GM18867 (cell line): ENCODE measurements around the gene SOBP.
A peak's percentile ranks its signal among the peaks of the same experiment; 100 is the strongest.

Experiments used
- ATAC-seq: cut with Tn5 transposase; IDR thresholded peaks from one replicate; pipeline ENCODE4 v1.9.1; 2021; ENCODE audit warnings: mild to moderate bottlenecking, moderate library complexity; ENCODE audit not compliant: unreplicated experiment

SOBP gene

DNA sequence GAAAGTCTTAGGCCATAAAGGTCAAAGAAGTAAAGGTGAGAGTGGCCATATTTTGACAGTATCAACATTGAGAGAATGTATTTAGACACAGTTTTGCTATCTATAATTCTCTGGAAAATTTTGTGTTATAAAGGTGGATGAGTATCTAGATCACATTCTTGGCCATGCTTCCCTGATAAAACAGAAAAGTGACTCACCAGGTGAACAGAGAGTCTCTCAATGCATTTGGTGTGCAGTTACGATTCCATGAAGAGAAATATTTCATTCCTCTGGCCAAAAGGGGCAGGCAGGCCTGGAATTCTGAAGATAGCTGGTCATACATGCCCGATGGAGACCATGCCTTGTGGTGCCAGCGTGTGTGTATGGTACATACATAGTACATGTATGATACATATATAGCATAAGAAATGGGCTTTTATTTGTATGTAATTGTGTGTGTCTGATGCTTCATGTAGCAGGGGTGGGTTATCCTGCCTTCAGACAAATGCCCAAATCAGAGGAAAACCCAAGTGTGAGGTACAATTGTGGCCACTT lies 164.0 kb downstream of the SOBP start:
- ATAC-seq = no peak

DNA sequence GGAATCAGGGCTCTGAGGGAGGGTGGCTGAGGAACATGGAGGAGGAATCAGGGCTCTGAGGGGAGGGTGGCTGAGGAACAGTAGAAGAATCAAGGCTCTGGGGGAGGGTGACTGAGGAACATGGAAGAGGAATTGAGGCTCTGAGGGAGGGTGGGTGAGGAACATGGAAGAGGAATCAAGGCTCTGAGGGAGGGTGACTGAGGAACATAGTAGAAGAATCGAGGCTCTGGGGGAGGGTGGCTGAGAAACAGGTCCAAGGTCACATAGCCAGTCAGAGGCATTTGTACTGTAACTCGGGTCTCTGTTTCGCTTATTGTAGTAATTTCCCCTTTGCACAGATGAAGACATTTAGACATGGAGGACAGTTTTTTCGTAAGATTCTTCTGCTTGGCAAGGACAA lies 164.8 kb downstream of the SOBP start:
- no peak for ATAC-seq

DNA sequence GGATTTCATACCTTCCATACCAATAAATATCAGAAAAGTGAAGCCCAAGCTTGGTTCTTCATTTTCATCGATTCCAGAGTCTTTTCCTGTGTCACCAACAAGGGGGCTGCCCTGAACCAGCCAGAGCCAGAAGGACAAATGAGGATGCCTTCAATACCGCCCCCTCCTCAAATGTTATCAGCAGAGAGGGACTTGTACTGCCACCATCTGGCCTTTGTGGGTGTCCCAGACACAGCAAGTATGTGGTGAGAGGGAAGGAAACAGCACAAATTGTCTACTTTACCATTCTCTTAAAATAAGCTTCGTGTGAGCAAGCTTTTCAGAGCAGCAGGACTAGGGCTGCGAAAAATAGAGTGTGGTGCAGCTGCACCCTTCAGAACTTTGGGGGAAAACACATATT lies 165.3 kb downstream of the SOBP start:
- ATAC-seq = no peak

DNA sequence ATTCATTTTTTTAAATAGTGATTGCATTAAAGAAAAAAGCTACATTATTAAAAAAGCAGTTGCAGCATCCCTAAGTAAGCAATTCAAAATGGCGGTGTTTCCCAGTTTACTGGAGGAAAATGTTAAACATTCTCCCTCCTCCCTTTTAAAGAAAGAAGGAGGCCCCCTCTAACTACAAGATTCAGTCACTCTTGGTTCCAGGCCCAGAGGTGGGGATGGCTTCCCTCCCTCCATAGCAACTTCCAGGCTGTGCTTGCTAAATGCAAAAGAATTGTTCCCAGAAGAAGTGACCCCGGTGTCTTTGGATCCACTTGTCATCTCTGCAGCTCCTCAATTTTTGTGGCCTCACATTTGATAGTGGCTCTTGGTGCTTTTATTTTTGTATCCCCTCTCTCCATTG lies 165.9 kb downstream of the SOBP start:
- no peak for ATAC-seq

GRCh38 chr6:107656401-107656800 lies 166.5 kb downstream of the SOBP start:
- no peak for ATAC-seq

GRCh38 chr6:107656883-107657282 lies 167.0 kb downstream of the SOBP start:
- ATAC-seq = no peak

DNA sequence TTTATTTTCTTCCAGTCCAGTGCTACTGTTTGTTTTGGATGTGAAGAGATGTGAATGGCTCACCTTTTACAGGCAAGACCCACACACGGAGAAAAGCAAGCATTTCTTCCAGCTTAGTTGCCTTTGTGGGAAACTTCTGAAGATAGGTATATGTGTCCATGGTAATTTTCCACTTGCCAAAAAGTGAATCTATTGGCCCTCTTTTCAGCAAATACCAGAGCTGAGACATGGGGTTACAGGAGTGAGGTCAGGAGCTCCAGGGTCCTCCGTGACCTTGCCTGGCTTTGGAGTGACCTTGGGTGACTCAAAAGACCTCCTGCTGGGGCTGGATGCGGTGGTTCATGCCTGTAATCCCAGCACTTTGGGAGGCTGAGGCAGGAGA lies 167.4 kb downstream of the SOBP start:
- ATAC-seq = no peak

DNA sequence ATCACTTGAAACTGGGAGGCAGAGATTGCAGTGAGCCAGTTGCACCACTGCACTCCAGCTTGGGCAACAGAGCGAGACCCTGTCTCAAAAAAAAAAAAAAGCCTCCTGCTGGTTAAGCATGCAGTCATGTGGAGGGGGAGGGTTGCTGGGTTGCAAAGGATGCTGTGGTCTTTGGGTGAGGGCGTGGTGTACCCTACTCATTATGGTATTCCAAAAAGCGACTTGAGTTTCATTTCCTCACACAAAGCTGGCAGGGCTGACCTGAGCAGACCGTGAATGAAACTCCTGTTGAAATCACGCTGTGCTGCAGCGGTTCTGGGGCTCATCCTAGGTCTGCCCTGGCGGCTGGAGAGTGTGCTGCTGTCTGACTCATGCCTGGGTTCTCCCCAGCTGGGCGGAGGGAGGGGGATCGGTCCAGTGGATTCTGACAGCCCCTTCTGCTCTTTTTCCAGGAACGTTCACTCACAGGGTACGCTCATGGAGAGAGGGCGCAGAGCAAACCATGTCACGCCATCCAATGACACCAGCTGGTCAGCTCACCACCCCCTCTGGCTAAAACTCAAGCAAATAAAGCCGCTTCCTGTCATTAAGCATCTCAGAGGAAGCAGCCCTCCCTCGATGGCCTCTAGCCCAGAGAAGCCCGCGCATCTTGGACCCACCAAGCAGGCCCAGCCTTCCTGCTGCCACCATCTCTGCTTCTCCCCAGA lies 168.0 kb downstream of the SOBP start:
- peak; percentile 91 for ATAC-seq

DNA sequence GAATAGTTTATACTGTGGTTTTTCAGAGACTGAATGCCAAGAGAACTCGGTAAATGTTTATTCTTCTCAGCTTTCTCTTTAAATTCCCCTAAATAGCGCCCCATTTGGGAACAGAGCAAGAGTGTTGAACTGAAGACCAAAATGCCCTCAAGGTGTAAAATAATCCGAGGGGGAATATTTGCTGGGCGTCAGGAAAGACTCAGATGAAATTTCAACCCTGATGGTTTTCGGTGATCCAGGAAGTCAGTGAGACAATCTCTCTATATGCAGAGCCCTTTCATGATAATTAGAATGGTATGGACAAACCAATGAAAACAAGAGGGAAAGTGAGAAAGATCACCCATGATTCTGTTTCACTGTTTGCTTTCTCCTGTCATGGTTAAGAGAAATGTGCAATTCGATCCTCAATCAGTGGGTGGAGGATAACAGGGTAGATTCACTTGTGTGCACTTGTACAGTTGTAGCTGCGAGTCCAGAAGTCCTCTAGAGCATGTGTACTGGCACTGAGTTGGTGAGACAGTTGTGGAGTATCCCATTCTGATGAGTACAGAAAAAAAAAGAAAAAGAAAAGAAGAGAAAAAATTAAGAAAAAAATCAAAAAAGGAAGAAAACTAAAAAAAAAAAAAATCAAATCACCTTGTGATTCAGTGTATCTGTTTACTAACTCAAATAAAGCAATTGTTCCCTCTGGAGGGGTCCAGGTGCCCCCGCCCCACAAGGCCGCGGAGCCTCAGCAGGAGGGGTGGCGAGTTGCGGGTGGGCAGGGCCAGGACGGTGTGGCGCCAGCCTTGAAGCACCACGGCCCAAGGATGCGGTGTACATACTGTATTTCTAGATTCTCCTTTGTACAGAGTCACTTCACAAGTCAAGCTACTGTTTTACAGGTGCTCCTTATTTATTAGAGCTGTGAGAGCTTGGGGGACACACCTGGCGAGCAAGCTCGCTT lies 169.3 kb downstream of the SOBP start:
- no peak for ATAC-seq

DNA sequence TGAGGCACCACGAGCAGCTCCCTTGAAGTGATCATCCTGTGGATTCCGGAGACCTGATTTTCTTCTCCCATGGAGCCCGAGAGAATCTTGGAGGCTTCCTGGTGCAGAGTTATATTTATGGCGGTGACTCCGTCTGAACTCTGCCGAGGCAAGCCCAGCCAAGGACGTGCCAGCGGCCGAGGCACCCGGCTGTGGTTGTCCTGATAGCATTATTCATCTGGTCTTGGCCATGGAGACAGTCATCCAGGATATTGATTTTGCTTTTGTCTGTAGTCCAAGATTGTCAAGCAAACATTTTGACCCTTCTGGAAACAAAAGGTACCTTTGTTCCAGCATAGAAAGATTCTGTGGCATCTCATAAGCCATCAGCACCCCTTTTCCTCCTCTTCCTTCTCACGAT lies 170.9 kb downstream of the SOBP start:
- no peak for ATAC-seq

DNA sequence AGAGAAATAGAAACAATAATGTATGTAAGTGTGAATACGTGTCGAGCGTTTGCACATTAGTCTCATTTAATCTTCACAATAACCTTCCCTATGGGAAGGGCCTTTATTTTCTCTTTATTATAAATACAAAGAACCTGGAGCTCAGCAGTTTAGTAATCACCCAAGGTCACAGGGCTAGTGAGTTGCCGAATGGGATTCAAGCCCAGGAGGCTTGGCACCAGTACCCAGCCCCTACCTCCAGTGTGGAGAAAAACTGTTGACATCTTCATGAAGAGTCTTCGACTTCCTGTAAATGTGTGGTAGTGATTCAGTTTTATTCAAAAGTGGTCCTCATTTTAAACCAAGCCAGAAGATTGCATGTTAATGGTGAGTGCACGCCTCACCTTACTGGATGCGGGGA lies 171.4 kb downstream of the SOBP start:
- no peak for ATAC-seq

- ATAC-seq = no peak
These were observed 172.4 kb downstream of the SOBP start for GRCh38 chr6:107662333-107662732.

GRCh38 chr6:107663308-107663707 lies 173.4 kb downstream of the SOBP start:
- ATAC-seq = no peak

DNA sequence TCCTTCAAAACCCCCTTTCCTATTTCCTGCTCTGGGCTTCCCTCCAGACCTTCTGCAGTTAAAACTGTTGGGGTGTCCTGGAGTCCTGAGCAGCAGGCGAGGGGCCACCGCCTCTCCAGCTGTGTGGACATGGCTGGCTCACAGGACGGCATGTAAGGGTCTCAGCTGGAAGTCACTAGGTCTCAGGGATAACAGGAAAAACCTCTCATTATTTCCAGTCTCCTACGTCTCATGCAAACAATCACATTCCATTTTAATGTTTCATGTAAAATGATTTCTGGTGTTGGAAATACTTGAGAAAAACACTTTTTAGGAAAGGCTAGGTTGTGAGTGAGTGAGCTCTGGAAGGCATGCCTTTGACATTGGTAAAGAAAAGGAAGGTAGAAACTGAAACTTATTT lies 175.5 kb downstream of the SOBP start:
- no peak for ATAC-seq

DNA sequence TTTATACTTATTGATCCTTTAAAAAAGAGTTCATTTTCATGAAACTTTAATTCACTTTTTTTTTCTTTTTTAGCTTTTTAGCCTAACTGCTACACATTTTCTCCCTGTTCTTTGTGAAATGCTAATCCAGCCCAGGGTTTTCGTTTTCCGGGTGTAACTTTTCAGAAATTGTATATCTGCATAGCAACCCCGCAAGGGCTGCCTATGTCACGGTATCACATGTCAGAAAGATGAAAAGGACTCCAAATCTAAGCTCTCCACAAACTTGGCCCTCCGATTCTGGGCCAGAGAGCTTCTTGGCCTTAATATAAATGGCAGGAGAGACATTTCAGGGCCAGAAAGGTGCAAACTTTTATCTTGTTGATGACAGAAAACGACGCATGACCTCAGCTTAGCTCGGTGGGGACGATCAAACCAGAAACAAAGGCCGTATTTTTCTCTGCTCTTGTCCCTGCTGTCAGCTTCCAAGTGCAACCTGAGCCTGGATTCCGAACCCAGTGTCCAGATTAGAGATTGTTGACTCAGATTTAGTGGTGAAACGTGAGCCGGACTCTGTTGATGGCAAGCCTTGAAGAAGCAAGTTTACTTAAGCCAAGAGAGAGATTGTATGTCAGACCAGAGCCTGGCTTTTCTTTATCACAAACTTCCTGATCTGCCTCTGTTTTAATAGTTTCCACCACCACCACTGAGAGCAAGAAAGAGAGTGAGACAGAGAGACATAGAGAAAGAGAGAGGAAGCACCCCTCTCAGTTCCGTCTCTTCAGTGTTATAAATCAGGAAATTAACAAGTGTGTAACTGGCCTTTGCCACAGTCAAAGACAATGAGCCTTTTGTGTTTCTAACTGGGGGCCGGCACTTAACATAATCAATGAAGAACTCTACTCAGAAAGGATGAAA lies 176.4 kb downstream of the SOBP start:
- ATAC-seq = no peak

- no peak for ATAC-seq
These were observed 177.2 kb downstream of the SOBP start for GRCh38 chr6:107666981-107667601.

- ATAC-seq = no peak
These were observed 177.9 kb downstream of the SOBP start for GRCh38 chr6:107667790-107668189.

GRCh38 chr6:107668743-107669474 lies 179.0 kb downstream of the SOBP start:
- ATAC-seq = peak; percentile 84

GRCh38 chr6:107670792-107671199 lies 180.9 kb downstream of the SOBP start:
- ATAC-seq = no peak

DNA sequence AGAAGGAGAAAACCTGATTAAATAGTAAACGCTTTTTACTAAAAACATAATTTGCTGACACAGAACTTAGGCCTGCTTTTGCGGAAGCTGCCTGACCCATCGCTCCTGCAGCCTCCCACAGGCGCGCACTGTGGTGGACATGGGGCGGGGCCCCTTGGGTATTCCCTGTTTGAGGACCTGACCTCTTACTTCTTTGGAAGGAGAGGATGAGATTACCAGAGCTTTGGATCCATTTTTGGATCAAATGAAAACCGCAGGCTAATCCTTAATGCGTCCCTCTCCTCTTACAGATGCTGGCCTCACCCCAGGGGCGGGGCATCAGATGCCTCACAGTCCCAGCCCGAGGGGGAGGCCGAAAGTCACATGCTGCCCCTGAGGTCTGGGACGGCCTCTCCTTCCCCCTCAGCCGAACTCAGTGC lies 183.2 kb downstream of the SOBP start:
- no peak for ATAC-seq
